WTC11 (cell line): ENCODE measurements around the gene ERICH6B. TPM values are rescaled to one million over a fixed set of nuclear protein-coding genes. Genes with fewer than 3 reads are reported as not detected.

ENCODE experiments used
- ATAC-seq: fragments of 200-7000 bp; cut with Tn5 transposase; 2 replicates; pipeline ENCODE4 v1.10.0; 2021; ENCODE audit warnings: mild to moderate bottlenecking, moderate library complexity
- CTCF ChIA-PET: fragments of 300-600 bp; sonication (Branson Sonifier 250); formaldehyde crosslinking; loops from one replicate; lab custom pipeline; 2021; ENCODE audit warnings: antibody characterized with exemption; lab: Charles Lee
- POLR2A ChIA-PET: fragments of 350-600 bp; sonication (Branson Sonifier 250); formaldehyde crosslinking; loops from one replicate; lab custom pipeline; 2021; ENCODE audit warnings: antibody characterized with exemption; lab: Charles Lee
- DNase-seq: peaks from one replicate; pipeline ENCODE4 v3.0.0; 2021; ENCODE audit warnings: low spot score
- H3K27ac Mint-ChIP-seq: 2 replicates; pipeline ENCODE4 v1.8.0; 2021; ENCODE audit warnings: mixed read lengths
- H3K27me3 Mint-ChIP-seq: 2 replicates; pipeline ENCODE4 v1.8.0; 2021; ENCODE audit warnings: low read depth, mild to moderate bottlenecking, moderate library complexity, mixed read lengths
- H3K36me3 Mint-ChIP-seq: 2 replicates; pipeline ENCODE4 v1.8.0; 2021; ENCODE audit warnings: mixed read lengths
- H3K4me1 Mint-ChIP-seq: 2 replicates; pipeline ENCODE4 v1.8.0; 2022; ENCODE audit warnings: mixed read lengths
- H3K4me3 Mint-ChIP-seq: 2 replicates; pipeline ENCODE4 v1.8.0; 2021; ENCODE audit warnings: mild to moderate bottlenecking, moderate library complexity, mixed read lengths
- H3K9me3 Mint-ChIP-seq: 2 replicates; pipeline ENCODE4 v1.8.0; 2021; ENCODE audit warnings: mixed read lengths
- AR ChIP-seq: fragments of 250-450 bp; sonication (Bioruptor Pico); IDR thresholded peaks from 2 replicates; pipeline ENCODE4 v1.9.0; 2021; ENCODE audit warnings: mild to moderate bottlenecking
- EMX1 ChIP-seq: fragments of 250-450 bp; sonication (Bioruptor Pico); IDR thresholded peaks from 2 replicates; pipeline ENCODE4 v1.8.0; 2021; ENCODE audit warnings: mild to moderate bottlenecking
- FOXJ3 ChIP-seq: sonication (generic); formaldehyde crosslinking; IDR thresholded peaks from 2 replicates; pipeline ENCODE4 v1.9.0; 2021; ENCODE audit warnings: missing genetic modification reagents, mild to moderate bottlenecking, borderline replicate concordance
- FOXK1 ChIP-seq: sonication (generic); formaldehyde crosslinking; IDR thresholded peaks from 2 replicates; pipeline ENCODE4 v1.8.0; 2022; ENCODE audit warnings: mild to moderate bottlenecking, moderate library complexity, missing genetic modification reagents
- GABPB1 ChIP-seq: sonication (generic); formaldehyde crosslinking; IDR thresholded peaks from 2 replicates; pipeline ENCODE4 v1.8.1; 2023; ENCODE audit warnings: mild to moderate bottlenecking, missing genetic modification reagents
- IRF1 ChIP-seq: sonication (generic); formaldehyde crosslinking; IDR thresholded peaks from 2 replicates; pipeline ENCODE4 v1.8.0; 2023; ENCODE audit warnings: missing genetic modification reagents
- JUN ChIP-seq: sonication (generic); formaldehyde crosslinking; IDR thresholded peaks from 2 replicates; pipeline ENCODE4 v1.8.0; 2023; ENCODE audit warnings: mild to moderate bottlenecking, missing genetic modification reagents
- MYBL2 ChIP-seq: sonication (generic); formaldehyde crosslinking; IDR thresholded peaks from 2 replicates; pipeline ENCODE4 v1.8.1; 2023; ENCODE audit warnings: mild to moderate bottlenecking, moderate library complexity, missing genetic modification reagents
- NR1H2 ChIP-seq: sonication (generic); formaldehyde crosslinking; IDR thresholded peaks from 2 replicates; pipeline ENCODE4 v1.9.0; 2021; ENCODE audit warnings: mild to moderate bottlenecking, moderate library complexity, missing genetic modification reagents
- PREB ChIP-seq: sonication (generic); formaldehyde crosslinking; IDR thresholded peaks from 2 replicates; pipeline ENCODE4 v1.8.1; 2022; ENCODE audit warnings: mild to moderate bottlenecking, missing genetic modification reagents, moderate library complexity, borderline replicate concordance
- PRRX2 ChIP-seq: fragments of 250-450 bp; sonication (Bioruptor Pico); IDR thresholded peaks from 2 replicates; pipeline ENCODE4 v1.8.0; 2021; ENCODE audit warnings: mild to moderate bottlenecking
- RORB ChIP-seq: fragments of 250-450 bp; sonication (Bioruptor Pico); IDR thresholded peaks from 2 replicates; pipeline ENCODE4 v1.9.0; 2021; ENCODE audit warnings: mild to moderate bottlenecking
- TEAD1 ChIP-seq: sonication (generic); formaldehyde crosslinking; IDR thresholded peaks from 2 replicates; pipeline ENCODE4 v1.8.0; 2022; ENCODE audit warnings: mild to moderate bottlenecking, missing genetic modification reagents
- ZNF219 ChIP-seq: sonication (generic); formaldehyde crosslinking; IDR thresholded peaks from 2 replicates; pipeline ENCODE4 v1.8.0; 2023; ENCODE audit warnings: missing genetic modification reagents, mild to moderate bottlenecking, borderline replicate concordance
- ZNF232 ChIP-seq: sonication (generic); formaldehyde crosslinking; IDR thresholded peaks from 2 replicates; pipeline ENCODE4 v1.8.0; 2022; ENCODE audit warnings: mild to moderate bottlenecking, missing genetic modification reagents
- ZNF317 ChIP-seq: sonication (generic); formaldehyde crosslinking; IDR thresholded peaks from 2 replicates; pipeline ENCODE4 v1.8.1; 2023; ENCODE audit warnings: low read depth, mild to moderate bottlenecking, moderate library complexity, missing genetic modification reagents, borderline replicate concordance
- ZNF423 ChIP-seq: fragments of 250-450 bp; sonication (Bioruptor Pico); IDR thresholded peaks from 2 replicates; pipeline ENCODE4 v2.1.2; 2022; ENCODE audit warnings: mild to moderate bottlenecking, moderate library complexity
- ZNF425 ChIP-seq: fragments of 250-450 bp; sonication (Bioruptor Pico); conservative IDR thresholded peaks from 2 replicates; pipeline ENCODE4 v1.9.0; 2021; ENCODE audit warnings: mild to moderate bottlenecking
- total RNA-seq: library from RNA; stranded (reverse); gene quantifications from 3 replicates; pipeline ENCODE4 v1.2.3, GENCODE V29; 2021
- TF ChIP-seq, protein P1 (sequence below): fragments of 250-450 bp; sonication (Bioruptor Pico); IDR thresholded peaks from 2 replicates; pipeline ENCODE4 v2.1.2; 2022; ENCODE audit warnings: mild to moderate bottlenecking, moderate library complexity
- TF ChIP-seq, protein P2 (sequence below): fragments of 200-600 bp; IDR thresholded peaks from 2 replicates; pipeline ENCODE4 v1.8.0; 2022; ENCODE audit warnings: antibody characterized with exemption

The ERICH6B gene
- total RNA-seq, 1 experiment from 2014 or later: not detected

DNA sequence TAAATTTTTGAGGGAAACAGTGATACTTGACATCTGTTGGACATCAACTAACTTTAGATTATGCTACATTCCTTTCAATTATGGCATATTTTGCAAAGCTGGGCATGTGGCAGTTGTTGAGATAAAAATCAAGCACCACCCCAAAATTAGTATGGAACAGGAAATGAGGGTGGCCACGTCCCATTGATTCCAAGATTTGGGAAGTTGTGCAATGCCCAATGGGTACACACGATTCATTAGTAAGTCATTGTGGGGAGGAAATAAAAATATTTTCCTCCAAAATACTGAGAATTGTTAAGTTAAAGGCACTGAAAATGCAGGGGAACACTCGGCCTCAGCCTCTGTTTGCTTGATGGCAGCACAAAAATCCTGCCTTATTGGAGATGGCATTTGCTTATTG lies 7.6 kb downstream of the ERICH6B start (continued):
- TF ChIP-seq NR1H2 (CRISPR knock-in tag) (no peak), JUN (CRISPR knock-in tag) (no peak), RORB (CRISPR knock-in tag) (no peak), FOXJ3 (CRISPR knock-in tag) (no peak), ZNF232 (no peak), EMX1 (CRISPR knock-in tag) (no peak), PREB (CRISPR knock-in tag) (no peak), ZNF423 (CRISPR knock-in tag) (no peak)
- TF ChIP-seq, protein P1, sequence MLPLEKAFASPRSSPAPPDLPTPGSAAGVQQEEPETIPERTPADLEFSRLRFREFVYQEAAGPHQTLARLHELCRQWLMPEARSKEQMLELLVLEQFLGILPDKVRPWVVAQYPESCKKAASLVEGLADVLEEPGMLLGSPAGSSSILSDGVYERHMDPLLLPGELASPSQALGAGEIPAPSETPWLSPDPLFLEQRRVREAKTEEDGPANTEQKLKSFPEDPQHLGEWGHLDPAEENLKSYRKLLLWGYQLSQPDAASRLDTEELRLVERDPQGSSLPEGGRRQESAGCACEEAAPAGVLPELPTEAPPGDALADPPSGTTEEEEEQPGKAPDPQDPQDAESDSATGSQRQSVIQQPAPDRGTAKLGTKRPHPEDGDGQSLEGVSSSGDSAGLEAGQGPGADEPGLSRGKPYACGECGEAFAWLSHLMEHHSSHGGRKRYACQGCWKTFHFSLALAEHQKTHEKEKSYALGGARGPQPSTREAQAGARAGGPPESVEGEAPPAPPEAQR: no peak

DNA sequence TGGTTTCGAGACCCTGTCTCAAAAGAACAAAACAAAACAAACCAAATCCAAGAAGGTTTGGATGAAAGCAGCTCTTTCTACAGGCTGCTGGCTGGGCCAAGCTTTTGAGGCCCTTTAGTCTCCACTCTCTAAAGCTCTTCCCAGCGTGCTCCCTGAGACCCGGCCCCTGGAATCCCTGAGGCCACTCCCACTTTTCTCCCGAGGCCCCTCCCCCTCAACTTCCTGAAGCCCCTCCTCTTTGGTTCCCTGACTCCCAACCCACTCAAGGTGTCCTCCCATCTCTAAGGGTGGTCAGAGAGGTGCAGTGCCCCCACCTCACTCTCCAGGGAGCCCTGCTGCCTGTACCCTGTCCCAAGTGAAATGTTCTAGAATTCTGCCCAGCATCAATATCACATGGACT lies 10.6 kb downstream of the ERICH6B start:
- DNase-seq (peak; percentile 32), ATAC-seq (peak; percentile 69)
- Mint-ChIP-seq H3K9me3 (peaks cover 8% of the 10 kb centered on the region; the same call in 1 of the 2 replicates), H3K27me3 (no peaks in the 10 kb centered on the region; the same call in 1 of the 2 replicates), H3K27ac (no peak overlapping the region), H3K4me3 (no peak overlapping the region), H3K36me3 (no peaks in the 10 kb centered on the region), H3K4me1 (no peaks in the 10 kb centered on the region)
- CTCF ChIA-PET: no interaction called here
- POLR2A ChIA-PET: no interaction called here
- no peak for TF ChIP-seq AR (CRISPR knock-in tag)
- TF ChIP-seq TEAD1 (CRISPR knock-in tag): no peak
- TF ChIP-seq MYBL2 (CRISPR knock-in tag): no peak
- TF ChIP-seq IRF1 (CRISPR knock-in tag): no peak
- TF ChIP-seq GABPB1: no peak
- TF ChIP-seq PREB (CRISPR knock-in tag): no peak
- TF ChIP-seq FOXK1 (CRISPR knock-in tag): no peak

DNA sequence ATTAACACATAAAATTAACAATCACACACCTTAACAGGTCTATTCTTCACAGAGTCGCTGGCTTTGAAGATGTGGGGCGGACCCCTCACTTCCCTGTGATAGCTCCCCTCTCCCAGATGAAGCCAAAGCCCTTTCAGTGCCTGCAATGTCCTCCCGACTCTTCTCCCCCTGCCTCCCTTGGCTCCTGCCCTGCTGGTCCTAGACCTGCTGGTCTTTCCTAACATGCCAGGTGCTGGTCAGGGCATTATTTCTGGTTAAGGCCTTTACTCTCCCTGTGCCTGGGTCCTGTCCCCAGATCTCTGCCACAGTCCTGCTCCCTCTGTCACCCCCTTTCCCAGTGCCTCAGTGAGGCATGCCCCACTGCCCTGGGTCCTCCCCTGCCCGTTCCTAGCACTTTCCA lies 12.2 kb downstream of the ERICH6B start:
- CTCF ChIA-PET: no interaction called here
- POLR2A ChIA-PET: no interaction called here
- ATAC-seq (no peak), DNase-seq (no peak)
- Mint-ChIP-seq H3K4me1 (no peaks in the 10 kb centered on the region), H3K36me3 (no peaks in the 10 kb centered on the region), H3K27me3 (no peaks in the 10 kb centered on the region; the same call in 1 of the 2 replicates), H3K27ac (no peak overlapping the region), H3K4me3 (no peak overlapping the region), H3K9me3 (peaks cover 8% of the 10 kb centered on the region; the same call in 1 of the 2 replicates)
- TF ChIP-seq FOXK1 (CRISPR knock-in tag): no peak
- no peak for TF ChIP-seq ZNF425 (CRISPR knock-in tag)
- no peak for TF ChIP-seq IRF1 (CRISPR knock-in tag)
- TF ChIP-seq ZNF219 (CRISPR knock-in tag): no peak
- no peak for TF ChIP-seq PRRX2 (CRISPR knock-in tag)
- TF ChIP-seq, protein P2, sequence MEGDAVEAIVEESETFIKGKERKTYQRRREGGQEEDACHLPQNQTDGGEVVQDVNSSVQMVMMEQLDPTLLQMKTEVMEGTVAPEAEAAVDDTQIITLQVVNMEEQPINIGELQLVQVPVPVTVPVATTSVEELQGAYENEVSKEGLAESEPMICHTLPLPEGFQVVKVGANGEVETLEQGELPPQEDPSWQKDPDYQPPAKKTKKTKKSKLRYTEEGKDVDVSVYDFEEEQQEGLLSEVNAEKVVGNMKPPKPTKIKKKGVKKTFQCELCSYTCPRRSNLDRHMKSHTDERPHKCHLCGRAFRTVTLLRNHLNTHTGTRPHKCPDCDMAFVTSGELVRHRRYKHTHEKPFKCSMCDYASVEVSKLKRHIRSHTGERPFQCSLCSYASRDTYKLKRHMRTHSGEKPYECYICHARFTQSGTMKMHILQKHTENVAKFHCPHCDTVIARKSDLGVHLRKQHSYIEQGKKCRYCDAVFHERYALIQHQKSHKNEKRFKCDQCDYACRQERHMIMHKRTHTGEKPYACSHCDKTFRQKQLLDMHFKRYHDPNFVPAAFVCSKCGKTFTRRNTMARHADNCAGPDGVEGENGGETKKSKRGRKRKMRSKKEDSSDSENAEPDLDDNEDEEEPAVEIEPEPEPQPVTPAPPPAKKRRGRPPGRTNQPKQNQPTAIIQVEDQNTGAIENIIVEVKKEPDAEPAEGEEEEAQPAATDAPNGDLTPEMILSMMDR: no peak
- TF ChIP-seq ZNF317 (CRISPR knock-in tag): no peak
